ENCODE results near the gene WBP2.
A peak's percentile ranks its signal among the peaks of the same experiment; 100 is the strongest.
"Not testable (repeated sequence)": the region's sequence is repeated elsewhere in the genome, so short reads cannot be mapped to it uniquely, and the experiment has no call there.

Gene WBP2

DNA sequence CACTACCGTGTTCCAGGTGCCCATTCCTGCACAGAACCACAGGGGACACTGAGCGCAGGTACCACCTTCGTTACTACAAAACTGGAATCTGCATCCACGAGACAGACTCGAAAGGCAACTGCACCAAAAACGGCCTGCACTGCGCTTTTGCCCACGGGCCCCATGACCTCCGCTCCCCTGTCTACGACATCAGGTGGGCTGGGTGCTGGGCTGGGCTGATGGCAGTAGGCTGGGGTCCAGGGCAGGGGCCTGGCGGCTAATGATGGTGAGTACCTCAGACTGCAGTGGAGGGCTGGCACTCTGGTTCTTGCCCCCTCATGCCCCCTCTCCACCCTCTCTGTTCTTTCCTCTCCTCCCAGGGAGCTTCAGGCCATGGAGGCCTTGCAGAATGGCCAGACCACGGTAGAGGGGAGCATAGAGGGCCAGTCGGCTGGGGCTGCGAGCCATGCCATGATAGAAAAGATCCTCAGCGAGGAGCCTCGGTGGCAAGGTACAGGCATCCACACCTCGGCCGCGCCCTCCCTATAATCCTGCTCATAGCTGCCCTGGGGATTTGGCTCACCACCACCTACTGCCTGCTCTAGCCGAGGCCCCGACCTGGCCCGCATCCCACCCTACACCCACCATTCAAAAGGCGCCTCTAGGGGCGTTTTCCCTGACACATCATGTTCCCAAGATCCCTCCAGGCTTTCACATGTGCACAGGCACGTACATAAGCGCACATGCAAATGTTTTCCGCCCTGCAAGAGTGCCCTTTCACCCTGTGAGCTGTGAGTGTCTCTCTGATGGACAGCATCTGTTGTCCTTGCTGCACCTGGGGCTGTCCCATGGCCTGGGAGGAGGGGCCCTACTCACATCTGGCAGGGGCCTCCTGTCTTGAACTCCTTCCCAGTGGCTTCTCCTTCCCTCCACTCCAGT is 42.8 kb downstream of the WBP2 start:
- peak; percentile 53 for DNase-seq

DNA sequence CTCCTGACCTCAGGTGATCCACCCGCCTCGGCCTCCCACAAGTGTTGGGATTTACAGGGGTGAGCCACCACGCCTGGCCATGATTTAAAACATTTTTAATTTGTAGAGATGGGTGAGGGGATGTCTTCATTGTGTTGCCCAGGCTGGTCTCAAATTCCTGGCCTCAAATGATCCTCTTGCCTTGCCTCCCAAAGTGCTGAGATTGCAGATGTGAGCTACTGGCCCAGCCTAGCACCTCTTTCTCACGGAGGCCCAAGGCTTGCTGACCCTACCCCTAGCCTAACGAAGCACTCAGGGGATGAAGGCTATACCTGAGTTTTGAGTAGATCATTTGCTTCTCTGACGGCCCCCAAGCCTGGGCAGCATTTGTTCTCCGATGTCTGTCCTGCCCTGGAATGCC is 44.0 kb downstream of the WBP2 start:
- no peak for DNase-seq

DNA sequence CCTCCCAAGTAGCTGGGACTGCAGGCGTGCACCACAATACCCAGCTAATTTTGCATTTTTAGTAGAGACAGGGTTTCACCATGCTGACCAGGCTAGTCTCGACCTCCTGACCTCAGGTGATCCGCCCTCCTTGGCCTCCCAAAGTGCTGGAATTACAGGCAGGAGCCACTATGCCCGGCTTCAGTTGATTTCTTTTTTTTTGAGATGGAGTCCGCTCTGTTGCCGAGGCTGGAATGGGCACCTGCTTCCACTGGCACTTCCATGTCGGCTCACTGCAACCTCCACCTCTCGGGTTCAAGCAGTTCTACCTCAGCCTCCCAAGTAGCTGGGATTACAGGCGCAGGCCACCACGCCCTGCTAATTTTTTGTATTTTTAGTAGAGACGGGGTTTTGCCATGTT is 44.4 kb downstream of the WBP2 start:
- DNase-seq = not testable (repeated sequence)

DNA sequence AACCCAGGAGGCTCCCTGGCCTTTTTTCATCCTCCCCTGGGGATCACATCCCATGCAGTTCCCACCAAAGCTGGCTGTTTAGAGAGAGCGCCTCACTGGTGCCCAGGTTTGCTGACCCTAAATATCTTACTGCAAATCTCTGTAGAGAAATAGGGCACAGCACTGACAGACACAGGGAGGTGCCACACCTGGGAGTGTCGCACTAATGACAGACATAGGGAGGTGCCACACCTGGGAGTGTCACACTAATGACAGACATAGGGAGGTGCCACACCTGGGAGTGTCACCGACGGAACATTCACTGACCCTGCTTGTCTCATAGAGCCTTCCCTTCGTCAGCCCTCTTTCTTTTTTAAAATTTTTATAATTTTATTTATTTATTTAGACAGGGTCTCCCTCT is 44.9 kb downstream of the WBP2 start:
- no peak for DNase-seq

DNA sequence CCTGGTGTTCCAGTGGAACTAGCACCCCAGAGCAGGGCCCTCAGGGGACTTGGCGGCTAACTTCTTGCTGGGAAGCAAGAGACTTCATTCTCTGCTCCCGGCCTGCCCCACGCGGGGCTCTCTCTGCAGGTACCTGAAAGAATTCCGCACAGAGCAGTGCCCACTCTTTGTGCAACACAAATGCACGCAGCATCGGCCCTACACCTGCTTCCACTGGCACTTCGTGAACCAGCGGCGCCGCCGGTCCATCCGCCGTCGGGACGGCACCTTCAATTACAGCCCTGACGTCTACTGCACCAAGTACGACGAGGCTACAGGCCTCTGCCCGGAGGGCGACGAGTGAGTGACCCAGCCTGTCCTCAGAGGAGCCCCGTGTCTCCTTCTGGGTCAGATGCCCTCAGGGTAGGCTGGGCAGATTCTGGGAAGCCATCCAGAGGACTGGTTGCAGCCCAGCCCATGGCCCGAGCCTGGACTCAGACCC is 45.5 kb downstream of the WBP2 start:
- no peak for DNase-seq

DNA sequence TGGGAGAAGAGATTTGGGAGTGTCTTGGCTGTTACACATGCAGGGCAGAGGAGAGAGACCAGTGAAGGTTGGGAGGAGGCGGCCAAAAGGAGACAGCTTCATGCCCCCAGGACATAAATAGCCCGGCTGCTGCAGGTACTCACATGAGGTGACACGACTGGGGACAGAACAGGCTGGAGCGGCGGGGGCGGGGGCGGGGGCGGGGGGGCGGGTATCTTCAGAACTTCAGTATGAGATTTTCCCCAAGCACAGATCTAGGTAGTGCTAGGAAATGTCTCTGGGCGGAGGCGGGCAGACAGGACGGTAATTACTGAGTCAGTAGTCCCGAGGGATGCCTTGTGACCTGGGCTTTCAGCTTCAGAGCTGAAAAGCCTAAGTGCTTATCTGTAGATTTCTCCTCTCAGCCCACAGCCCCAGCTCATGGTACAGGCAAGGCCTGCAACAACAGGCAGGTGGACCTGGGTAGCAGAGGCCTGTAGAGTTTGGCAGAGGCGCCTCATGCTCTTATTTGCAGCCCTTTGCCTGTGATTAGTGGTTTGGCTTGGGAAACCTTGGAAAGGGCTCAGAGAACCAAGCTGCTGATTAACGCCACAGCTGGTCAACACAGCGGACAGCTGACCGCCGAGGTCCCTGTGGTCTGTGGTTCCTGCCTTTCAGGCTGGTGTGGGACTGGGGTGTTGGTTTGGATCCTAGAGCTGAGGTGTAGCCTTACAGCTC is 46.1 kb downstream of the WBP2 start:
- peak; percentile 97 for DNase-seq

DNA sequence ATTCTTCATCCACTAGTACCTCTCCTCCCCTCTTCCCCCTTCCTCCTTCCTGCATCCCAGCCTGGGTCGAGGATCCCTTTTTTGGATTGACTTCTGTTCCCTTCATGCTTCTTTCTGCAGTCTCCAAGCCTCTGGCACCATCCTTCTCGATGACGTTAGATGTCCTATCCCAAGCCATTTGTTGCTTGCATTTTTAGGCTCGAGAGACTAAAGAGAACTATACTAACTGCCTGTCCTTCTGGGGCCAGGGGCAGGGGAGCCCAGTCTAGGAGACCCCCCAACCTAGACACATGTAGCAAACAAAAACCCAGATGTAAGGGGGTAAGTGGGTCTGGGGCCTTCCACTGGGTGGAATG is 46.6 kb downstream of the WBP2 start:
- no peak for DNase-seq

DNA sequence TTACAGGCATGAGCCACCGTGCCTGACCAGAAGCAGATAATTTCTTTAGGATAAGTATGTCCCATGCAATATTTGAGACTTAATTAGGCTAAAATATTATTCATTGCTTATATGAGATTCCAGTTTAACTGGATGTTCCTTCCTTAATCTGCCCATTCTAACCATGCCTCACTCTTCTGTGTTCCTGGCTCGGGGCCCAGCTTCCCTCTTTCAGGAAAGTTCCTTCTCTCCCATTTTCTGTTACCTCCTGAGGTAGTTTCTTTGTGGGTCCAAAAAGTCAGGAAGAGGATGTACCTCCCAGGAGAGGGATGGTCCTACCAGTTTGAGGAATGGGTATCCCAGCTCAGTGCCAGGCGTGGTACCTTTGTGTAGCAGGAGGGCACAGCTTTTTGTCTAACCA is 47.3 kb downstream of the WBP2 start:
- DNase-seq = no peak

DNA sequence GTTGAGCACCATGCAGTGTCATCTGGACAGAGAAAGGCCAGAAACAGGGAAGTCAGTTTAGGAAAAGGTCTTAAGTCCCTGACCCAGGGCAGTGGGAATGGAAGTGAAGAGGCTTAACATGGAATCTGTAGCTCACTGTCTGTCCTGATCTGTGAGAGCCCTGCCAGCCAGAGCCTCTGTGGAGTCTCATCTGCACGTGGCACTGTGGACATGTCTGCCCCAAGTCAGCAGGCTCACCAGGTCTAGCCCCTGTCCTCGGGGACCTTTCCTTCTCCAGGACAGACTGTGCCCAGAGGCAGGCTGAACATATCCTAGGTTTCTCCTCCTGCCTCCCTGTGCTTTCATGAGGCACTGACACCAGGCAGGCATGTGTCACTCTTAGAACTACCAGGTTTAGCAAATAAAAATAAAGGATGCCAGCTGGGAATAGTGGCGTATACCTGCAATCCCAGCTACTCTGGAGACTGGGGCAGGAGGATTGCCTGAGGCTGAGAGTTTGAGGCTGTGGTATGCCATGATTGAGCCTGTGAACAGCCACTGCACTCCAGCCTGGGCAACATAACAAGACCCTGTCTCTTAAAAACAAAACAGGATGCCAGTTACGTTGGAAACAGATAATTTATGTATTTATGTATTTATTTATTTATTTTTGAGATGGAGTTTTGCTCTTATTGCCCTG is 48.2 kb downstream of the WBP2 start:
- no peak for DNase-seq

DNA sequence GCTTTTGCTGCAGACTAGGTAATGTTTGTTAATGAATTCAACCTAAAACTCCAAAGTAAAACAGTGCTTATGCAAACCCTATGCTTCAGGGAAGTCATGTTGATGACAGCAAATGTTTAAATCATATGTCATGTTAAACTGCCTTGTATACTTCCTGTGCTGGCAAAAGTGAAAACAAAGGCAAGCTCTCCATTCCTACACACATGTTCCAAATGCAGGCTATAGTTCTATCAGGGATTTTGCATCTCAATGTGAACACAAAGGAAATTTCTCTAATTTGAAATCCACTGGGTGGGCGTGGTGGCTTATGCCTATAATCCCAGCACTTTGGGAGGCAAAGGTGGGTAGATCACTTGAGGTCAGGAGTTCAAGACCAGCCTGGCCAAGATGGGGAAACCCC is 51.3 kb downstream of the WBP2 start:
- DNase-seq = no peak

DNA sequence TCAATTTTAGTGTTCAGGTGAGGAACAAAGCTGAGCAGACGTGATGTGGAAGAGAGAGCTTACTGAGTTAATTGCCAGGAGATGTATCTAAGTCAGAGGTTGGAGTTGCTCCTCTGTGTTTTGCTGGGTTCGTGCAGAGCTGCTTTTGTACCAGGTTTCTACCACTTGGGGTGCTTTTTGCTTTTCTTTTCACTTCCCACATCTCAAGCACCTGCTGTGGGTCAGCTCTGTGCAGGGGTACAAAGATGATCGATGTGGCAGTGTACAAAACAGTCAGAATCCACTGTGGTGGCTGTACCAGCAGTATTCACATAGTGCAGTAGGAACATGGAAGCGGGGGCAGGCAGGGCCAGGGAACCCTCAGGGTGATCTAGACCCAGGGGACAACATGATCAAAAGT is 55.7 kb downstream of the WBP2 start:
- DNase-seq = no peak

DNA sequence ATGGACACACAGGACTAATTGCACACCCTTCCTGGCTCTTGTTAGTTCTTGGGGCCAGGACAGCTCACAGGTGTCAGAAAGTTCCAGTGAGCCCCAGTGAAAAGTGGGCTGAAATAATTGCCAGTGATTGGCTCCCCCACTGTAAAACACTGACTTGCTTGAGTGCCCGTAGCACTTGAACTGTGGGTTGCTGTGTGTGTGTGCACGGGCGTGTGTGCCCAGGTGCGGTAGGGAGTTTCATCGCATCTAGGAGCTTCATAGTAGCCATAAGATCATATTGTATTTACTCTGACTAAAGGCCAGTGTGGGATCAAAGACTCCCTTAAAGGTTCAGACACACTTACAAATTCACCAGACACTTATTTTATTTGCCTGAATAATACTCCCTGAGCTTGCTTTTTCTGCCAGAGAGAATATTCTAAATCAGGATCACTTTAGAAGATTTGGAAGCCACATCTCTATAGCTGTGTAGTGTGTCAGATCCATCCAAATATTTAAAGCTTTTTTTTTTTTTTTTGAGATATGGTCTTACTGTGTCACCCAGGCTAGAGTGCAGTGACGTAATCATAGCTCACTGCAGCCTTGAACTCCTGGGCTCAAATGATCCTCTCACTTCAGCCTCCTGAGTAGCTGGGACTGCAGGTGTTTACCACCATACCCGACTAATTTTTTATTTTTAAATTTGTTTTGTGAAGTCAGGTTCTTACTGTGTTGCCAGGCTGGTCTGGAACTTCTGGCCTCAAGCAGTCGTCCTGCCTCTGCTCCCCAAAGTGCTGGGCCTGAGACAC is 59.1 kb downstream of the WBP2 start:
- no peak for DNase-seq

Measured in islet precursor cell (in vitro differentiated cells).